DOHH2 (cell line): ENCODE results near the gene UBXN11.

Experiments used
- CTCF ChIP-seq: fragments of 200-600 bp; sonication (generic); IDR thresholded peaks from one replicate; pipeline ENCODE4 v1.5.1; 2014; ENCODE audit warnings: antibody characterized with exemption, mild to moderate bottlenecking, low read depth, low read length; ENCODE audit not compliant: poor library complexity, severe bottlenecking
- EZH2phosphoT487 ChIP-seq: fragments of 200-600 bp; sonication (generic); IDR thresholded peaks from 2 replicates; pipeline ENCODE4 v1.6.1; 2017; ENCODE audit warnings: borderline replicate concordance, mild to moderate bottlenecking, antibody characterized with exemption, low read length, moderate library complexity, mixed read lengths

GRCh38 chr1:26289158-26290059 lies 17.0 kb downstream of the UBXN11 start:
- TF ChIP-seq CTCF (no peak), EZH2phosphoT487 (no peak)
